Progenitor cell of endocrine pancreas (in vitro differentiated cells): Measurements from ENCODE around the gene KRT1. TPM values are rescaled to one million over a fixed set of nuclear protein-coding genes. Genes with fewer than 3 reads are reported as not detected.

Experiments used
- DNase-seq: peaks from one replicate; pipeline ENCODE4 v3.0.0; 2021; ENCODE audit warnings: low spot score; ENCODE audit not compliant: unreplicated experiment
- H3K27ac Mint-ChIP-seq: 2 replicates; pipeline ENCODE4 v1.8.0; 2021; ENCODE audit warnings: mild to moderate bottlenecking, moderate library complexity, mixed read lengths
- H3K27me3 Mint-ChIP-seq: 2 replicates; pipeline ENCODE4 v1.8.0; 2021; ENCODE audit warnings: mixed read lengths
- H3K36me3 Mint-ChIP-seq: 2 replicates; pipeline ENCODE4 v1.8.0; 2022; ENCODE audit warnings: mixed read lengths; ENCODE audit not compliant: insufficient read depth
- H3K4me1 Mint-ChIP-seq: 2 replicates; pipeline ENCODE4 v1.8.0; 2021; ENCODE audit warnings: low read depth, mixed read lengths
- H3K4me3 Mint-ChIP-seq: 2 replicates; pipeline ENCODE4 v1.8.0; 2021; ENCODE audit warnings: low read depth, mild to moderate bottlenecking, moderate library complexity, mixed read lengths
- H3K9me3 Mint-ChIP-seq: 2 replicates; pipeline ENCODE4 v1.8.0; 2021; ENCODE audit warnings: low read depth, mixed read lengths
- CTCF ChIP-seq: fragments of 200-600 bp; sonication (generic); IDR thresholded peaks from one replicate; pipeline ENCODE4 v1.5.0; 2021; ENCODE audit warnings: antibody characterized with exemption, mild to moderate bottlenecking; ENCODE audit not compliant: unreplicated experiment
- total RNA-seq: library from RNA; stranded (reverse); gene quantifications from 2 replicates; pipeline ENCODE4 v1.2.1, GENCODE V29; 2021

The KRT1 gene
- total RNA-seq, 1 donor from 2014 or later: not detected

- DNase-seq: no peak
- Mint-ChIP-seq H3K4me1 (peaks cover 10% of the 10 kb centered on the region), H3K4me3 (no peak overlapping the region), H3K27ac (no peak overlapping the region), H3K36me3 (no peaks in the 10 kb centered on the region), H3K9me3 (no peaks in the 10 kb centered on the region), H3K27me3 (peaks cover 48% of the 10 kb centered on the region)
- no peak for TF ChIP-seq CTCF
Observed at GRCh38 chr12:52699960-52700359, 19.8 kb upstream of the KRT1 start.

GRCh38 chr12:52699373-52699772, 19.2 kb upstream of the KRT1 start:
- H3K27ac Mint-ChIP-seq: no peak overlapping the region
- H3K27me3 Mint-ChIP-seq: peaks cover 48% of the 10 kb centered on the region
- DNase-seq: no peak
- TF ChIP-seq CTCF: no peak
- H3K9me3 Mint-ChIP-seq: no peaks in the 10 kb centered on the region
- peaks cover 10% of the 10 kb centered on the region for H3K4me1 Mint-ChIP-seq
- no peaks in the 10 kb centered on the region for H3K36me3 Mint-ChIP-seq
- no peak overlapping the region for H3K4me3 Mint-ChIP-seq

- Mint-ChIP-seq H3K27me3 (peaks cover 49% of the 10 kb centered on the region), H3K4me1 (peaks cover 10% of the 10 kb centered on the region), H3K27ac (no peak overlapping the region), H3K9me3 (no peaks in the 10 kb centered on the region), H3K4me3 (no peak overlapping the region), H3K36me3 (no peaks in the 10 kb centered on the region)
- no peak for DNase-seq
- TF ChIP-seq CTCF: no peak
Observed at GRCh38 chr12:52698651-52699340, 18.6 kb upstream of the KRT1 start.

GRCh38 chr12:52697058-52697582, 16.9 kb upstream of the KRT1 start:
- no peak for TF ChIP-seq CTCF
- Mint-ChIP-seq H3K36me3 (no peaks in the 10 kb centered on the region), H3K4me3 (no peak overlapping the region), H3K27me3 (peaks cover 53% of the 10 kb centered on the region), H3K4me1 (peaks cover 10% of the 10 kb centered on the region), H3K27ac (no peak overlapping the region), H3K9me3 (no peaks in the 10 kb centered on the region)
- DNase-seq: no peak

GRCh38 chr12:52696588-52696987, 16.4 kb upstream of the KRT1 start:
- Mint-ChIP-seq H3K27me3 (peaks cover 53% of the 10 kb centered on the region), H3K27ac (no peak overlapping the region), H3K4me3 (no peak overlapping the region), H3K9me3 (no peaks in the 10 kb centered on the region), H3K36me3 (no peaks in the 10 kb centered on the region), H3K4me1 (peaks cover 10% of the 10 kb centered on the region)
- no peak for TF ChIP-seq CTCF
- no peak for DNase-seq
